Adrenal gland (tissue), 12 donors: ENCODE data around the gene SVOP. TPM values are rescaled to one million over a fixed set of nuclear protein-coding genes. Genes with fewer than 3 reads are reported as not detected.

ENCODE experiments used
- DNase-seq, 7 donors: peaks; one replicate each; pipeline ENCODE4 v3.0.0-alpha.2; 2019 to 2020
- H3K27ac ChIP-seq, 5 donors: fragments of 200-600 bp; sonication (generic) in 4 of 5; 1 replicate in 3 of 5; 2 replicates in 2 of 5; pipeline versions ENCODE4 v1.5.1 to v1.8.0; 2016 to 2020; ENCODE audit warnings: mild to moderate bottlenecking in 1 of 5
- H3K27me3 ChIP-seq: fragments of 200-600 bp; 2 replicates; pipeline ENCODE4 v1.8.0; 2021
- H3K36me3 ChIP-seq, 2 donors: fragments of 200-600 bp; replicated peaks in 1 of 2; 1 replicate in 1 of 2; 2 replicates in 1 of 2; pipeline versions ENCODE4 v1.5.1 to v1.8.0; 2018 to 2022
- H3K4me1 ChIP-seq, 2 donors: fragments of 200-600 bp; replicated peaks in 1 of 2; 1 replicate in 1 of 2; 2 replicates in 1 of 2; pipeline versions ENCODE4 v1.5.1 to v1.8.0; 2018 to 2021
- H3K4me3 ChIP-seq, 4 donors: fragments of 200-600 bp; sonication (generic) in 3 of 4; one replicate each; pipeline ENCODE4 v1.5.1; 2016 to 2018
- H3K9me3 ChIP-seq, 3 donors: fragments of 200-600 bp; sonication (generic) in 1 of 3; replicated peaks in 1 of 3; 1 replicate in 2 of 3; 2 replicates in 1 of 3; pipeline versions ENCODE4 v1.5.1 to v1.8.0; 2016 to 2021
- CTCF ChIP-seq, 6 experiments: fragments of 450-650 bp in 4 of 6; fragments of 200-600 bp in 2 of 6; sonication (generic) in 1 of 6; IDR thresholded peaks; 1 replicate in 5 of 6; 2 replicates in 1 of 6; pipeline versions ENCODE4 v1.5.1 to v1.8.0; 2016 to 2021; ENCODE audit warnings: antibody characterized with exemption in 6 of 6, mild to moderate bottlenecking in 2 of 6, moderate library complexity in 1 of 6
- POLR2A ChIP-seq, 2 donors: fragments of 450-650 bp; IDR thresholded peaks; one replicate each; pipeline ENCODE4 v1.6.1; 2017; ENCODE audit warnings: antibody characterized with exemption in 2 of 2, mild to moderate bottlenecking in 2 of 2, moderate library complexity in 1 of 2
- WGBS, 4 donors: extraction: QIAGEN DNeasy Blood & Tissue Kit in 2 of 4; methylation state at CpG; one replicate each; pipeline versions ENCODE4 v1.1.5 to v1.1.7; 2013 to 2017; 5-methylcytosine and 5-hydroxymethylcytosine counted together
- intact Hi-C, 2 donors: fragments of 100-400 bp; cut with DNase I; formaldehyde crosslinking; loops; one replicate each; pipeline versions ENCODE4 v1.14.1 to v1.15.0; 2022 to 2023
- polyA plus RNA-seq, 3 donors: library from polyadenylated mRNA; stranded (reverse); fragments of 200-250 nt in 2 of 3; fragments of 350-450 nt in 1 of 3; fragmentation: Illumina TruSeq in 1 of 3; extraction: RNeasy Lipid Tissue Mini Kit (QIAGEN cat#74804) in 1 of 3; gene quantifications; one replicate each; pipeline ENCODE4 v1.2.3, GENCODE V29; 2013 to 2014
- total RNA-seq, 9 donors: library from RNA; depleted of rRNA in 4 of 9; stranded (reverse); fragments of >200 nt in 4 of 9; fragments of 120-200 nt in 1 of 9; fragmentation: NEBNext Ultra II Directional in 1 of 9; extraction: Animal tissue kit (Norgen Biotek cat#: 25700) in 1 of 9; gene quantifications; one replicate each; pipeline versions ENCODE4 v1.1.0 to v1.2.4, GENCODE V29; 2013 to 2023
- donor health status: healthy with polysubstance abuse.
- donor health status: Bipolar disorder and iron deficiency.
- donor health status: DM: yes; HTN: yes; CAD: no.
- donor health status: DM: no; HTN: no; CAD: no.
- donor health status: DM: no; HTN: no; CAD: no.
- donor health status: DM: yes; HTN: yes; CAD: no.

SVOP gene
- total and polyA plus RNA-seq, 12 donors, result 0.08 to 2.6 (median 0.98) TPM; not detected in 4

GRCh38 chr12:108865169-108865568, 155.7 kb downstream of the SVOP start:
- no peak for DNase-seq
- intact Hi-C loops, result no loop called here
- Histone ChIP-seq H3K27ac (no peak overlapping the region), H3K36me3 (no peaks in the 10 kb centered on the region), H3K9me3 (no peaks in the 10 kb centered on the region), H3K4me1 (no peaks in the 10 kb centered on the region), H3K27me3 (no peaks in the 10 kb centered on the region), H3K4me3 (no peak overlapping the region)
- TF ChIP-seq POLR2A (IDR thresholded peaks at IDR 0.05), result no peak
- TF ChIP-seq CTCF (IDR thresholded peaks at IDR 0.05), result no peak
- 86 to 100% (median 98%) methylated on average over 4 of the region's 4 CpGs for WGBS, 4 donors

GRCh38 chr12:108862588-108862959, 158.3 kb downstream of the SVOP start:
- Histone ChIP-seq H3K27ac (no peak overlapping the region), H3K27me3 (no peaks in the 10 kb centered on the region), H3K4me3 (no peak overlapping the region), H3K36me3 (no peaks in the 10 kb centered on the region), H3K9me3 (no peaks in the 10 kb centered on the region), H3K4me1 (peaks cover 9 to 12% of the 10 kb centered on the region in 2 donors)
- 90 to 94% (median 92%) methylated on average over 3 of the region's 3 CpGs for WGBS, 4 donors
- intact Hi-C loops, result no loop called here
- TF ChIP-seq POLR2A (IDR thresholded peaks at IDR 0.05) (no peak), CTCF (IDR thresholded peaks at IDR 0.05) (no peak)
- no peak for DNase-seq

- peaks cover 9 to 12% of the 10 kb centered on the region in 2 donors for H3K4me1 ChIP-seq
- H3K27ac ChIP-seq, result no peak overlapping the region
- TF ChIP-seq POLR2A (IDR thresholded peaks at IDR 0.05) (no peak), CTCF (IDR thresholded peaks at IDR 0.05) (no peak)
- no peak overlapping the region for H3K4me3 ChIP-seq
- H3K9me3 ChIP-seq, result no peaks in the 10 kb centered on the region
- H3K36me3 ChIP-seq, result no peaks in the 10 kb centered on the region
- WGBS, 4 donors, result 71 to 80% (median 75%) methylated on average over 6 of the region's 6 CpGs
- no peaks in the 10 kb centered on the region for H3K27me3 ChIP-seq
- peak in 3 of 7 donors; percentile 19 to 49 (median 47) for DNase-seq
- intact Hi-C loops, result no loop called here
These were observed 158.8 kb downstream of the SVOP start for GRCh38 chr12:108861878-108862587.

- H3K36me3 ChIP-seq, result no peaks in the 10 kb centered on the region
- WGBS, 4 donors, result 71 to 78% (median 75%) methylated on average over 6 of the region's 6 CpGs
- intact Hi-C loops, result no loop called here
- peaks cover 21 to 24% of the 10 kb centered on the region in 2 donors for H3K4me1 ChIP-seq
- no peaks in the 10 kb centered on the region for H3K27me3 ChIP-seq
- TF ChIP-seq POLR2A (IDR thresholded peaks at IDR 0.05) (no peak), CTCF (IDR thresholded peaks at IDR 0.05) (no peak)
- peak overlapping the region in 1 of 5 donors; percentile 22 for H3K27ac ChIP-seq
- no peaks in the 10 kb centered on the region for H3K9me3 ChIP-seq
- DNase-seq, result no peak
- no peak overlapping the region for H3K4me3 ChIP-seq
These were observed 160.4 kb downstream of the SVOP start for GRCh38 chr12:108860443-108860842.
